Lung (tissue), 12 donors: ENCODE data around the gene VASH1. TPM values are rescaled to one million over a fixed set of nuclear protein-coding genes. Genes with fewer than 3 reads are reported as not detected.

Source experiments
- ATAC-seq: fragments of 200-7000 bp; cut with Tn5 transposase; one replicate; pipeline ENCODE4 v1.9.1; 2020; ENCODE audit warnings: moderate number of reproducible peaks; ENCODE audit not compliant: insufficient read depth, low FRiP score
- DNase-seq, 3 donors: peaks; one replicate each; pipeline ENCODE4 v3.0.0-alpha.2; 2013 to 2017
- H3K27ac ChIP-seq, 2 donors: one replicate each; pipeline ENCODE4 v1.5.1; 2013; ENCODE audit warnings: mild to moderate bottlenecking in 2 of 2, moderate library complexity in 2 of 2, control low read depth in 1 of 2, inconsistent platforms in 1 of 2, low read depth in 1 of 2, low read length in 1 of 2
- H3K27me3 ChIP-seq, 3 donors: one replicate each; pipeline ENCODE4 v1.5.1; 2013; ENCODE audit warnings: low read length in 2 of 3; ENCODE audit not compliant: control insufficient read depth in 3 of 3, insufficient read depth in 3 of 3
- H3K36me3 ChIP-seq, 4 donors: one replicate each; pipeline ENCODE4 v1.5.1; 2013; ENCODE audit warnings: low read length in 4 of 4, mild to moderate bottlenecking in 1 of 4, moderate library complexity in 1 of 4; ENCODE audit not compliant: control insufficient read depth in 4 of 4, insufficient read depth in 4 of 4
- H3K4me1 ChIP-seq, 5 donors: one replicate each; pipeline ENCODE4 v1.5.1; 2013; ENCODE audit warnings: low read length in 5 of 5, mild to moderate bottlenecking in 2 of 5, moderate library complexity in 1 of 5; ENCODE audit not compliant: control insufficient read depth in 5 of 5, insufficient read depth in 5 of 5
- H3K4me3 ChIP-seq: one replicate; pipeline ENCODE4 v1.5.1; 2013; ENCODE audit warnings: mild to moderate bottlenecking, control low read depth, moderate library complexity
- H3K9ac ChIP-seq, 2 donors: one replicate each; pipeline ENCODE4 v1.5.1; 2013; ENCODE audit warnings: low read length in 2 of 2, control low read depth in 1 of 2; ENCODE audit not compliant: insufficient read depth in 1 of 2
- H3K9me3 ChIP-seq, 4 donors: one replicate each; pipeline ENCODE4 v1.5.1; 2013; ENCODE audit warnings: low read length in 3 of 4, mild to moderate bottlenecking in 1 of 4, moderate library complexity in 1 of 4; ENCODE audit not compliant: control insufficient read depth in 4 of 4, insufficient read depth in 3 of 4
- WGBS, 2 donors: extraction: QIAGEN DNeasy Blood & Tissue Kit; methylation state at CpG; one replicate each; pipeline ENCODE4 v1.1.7; 2013; 5-methylcytosine and 5-hydroxymethylcytosine counted together
- polyA plus RNA-seq, 2 donors: library from polyadenylated mRNA; stranded (reverse); fragments of 200-250 nt; gene quantifications; one replicate each; pipeline ENCODE4 v1.2.1, GENCODE V29; 2013
- total RNA-seq, 2 donors: library from RNA; depleted of rRNA in 1 of 2; stranded (reverse); fragments of >200 nt in 1 of 2; gene quantifications; one replicate each; pipeline ENCODE4 v1.2.1, GENCODE V29; 2014 to 2021
- TF ChIP-seq, protein P1 (sequence below): IDR thresholded peaks from 2 replicates; pipeline ENCODE4 v1.5.1; 2012; ENCODE audit warnings: mild to moderate bottlenecking; ENCODE audit errors: control extremely low read depth, extremely low read depth
- donor health status: control.
- donor health status: control.
- donor health status: Bipolar disorder and iron deficiency.
- donor health status: healthy.
- donor health status: DM: yes; HTN: yes; CAD: no.

The VASH1 gene
- total and polyA plus RNA-seq, 4 donors = 10.5 to 25.4 (median 18.0) TPM

DNA sequence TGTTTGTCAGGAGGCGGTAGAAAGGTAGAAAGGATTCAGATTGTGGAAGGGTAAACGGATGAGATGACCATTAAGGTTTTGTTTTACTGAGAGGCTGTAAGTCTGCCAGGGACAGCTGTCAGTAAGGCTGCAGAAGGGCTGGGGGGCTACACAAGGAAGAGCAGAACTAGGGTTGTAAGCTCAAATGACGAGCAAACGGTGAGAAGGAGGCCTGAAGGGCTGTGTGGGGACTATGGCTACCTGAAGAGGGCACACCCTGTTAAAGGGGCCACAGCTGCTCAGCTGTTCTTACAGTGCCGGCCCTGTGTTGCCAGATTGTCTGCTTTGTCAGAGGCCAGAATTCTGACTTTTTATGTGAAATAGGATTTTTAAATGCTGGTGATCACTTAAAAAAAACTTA lies 19.1 kb downstream of the VASH1 start:
- 62 to 73% methylated on average over 5 of the region's 5 CpGs for WGBS, 2 donors
- H3K9ac ChIP-seq = no peak overlapping the region
- peaks cover 0 to 7% (median 0%) of the 10 kb centered on the region in 5 donors for H3K4me1 ChIP-seq
- TF ChIP-seq, protein P1, sequence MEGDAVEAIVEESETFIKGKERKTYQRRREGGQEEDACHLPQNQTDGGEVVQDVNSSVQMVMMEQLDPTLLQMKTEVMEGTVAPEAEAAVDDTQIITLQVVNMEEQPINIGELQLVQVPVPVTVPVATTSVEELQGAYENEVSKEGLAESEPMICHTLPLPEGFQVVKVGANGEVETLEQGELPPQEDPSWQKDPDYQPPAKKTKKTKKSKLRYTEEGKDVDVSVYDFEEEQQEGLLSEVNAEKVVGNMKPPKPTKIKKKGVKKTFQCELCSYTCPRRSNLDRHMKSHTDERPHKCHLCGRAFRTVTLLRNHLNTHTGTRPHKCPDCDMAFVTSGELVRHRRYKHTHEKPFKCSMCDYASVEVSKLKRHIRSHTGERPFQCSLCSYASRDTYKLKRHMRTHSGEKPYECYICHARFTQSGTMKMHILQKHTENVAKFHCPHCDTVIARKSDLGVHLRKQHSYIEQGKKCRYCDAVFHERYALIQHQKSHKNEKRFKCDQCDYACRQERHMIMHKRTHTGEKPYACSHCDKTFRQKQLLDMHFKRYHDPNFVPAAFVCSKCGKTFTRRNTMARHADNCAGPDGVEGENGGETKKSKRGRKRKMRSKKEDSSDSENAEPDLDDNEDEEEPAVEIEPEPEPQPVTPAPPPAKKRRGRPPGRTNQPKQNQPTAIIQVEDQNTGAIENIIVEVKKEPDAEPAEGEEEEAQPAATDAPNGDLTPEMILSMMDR = no peak
- no peak for ATAC-seq
- peaks cover 0 to 25% (median 3%) of the 10 kb centered on the region in 4 donors for H3K36me3 ChIP-seq
- no peaks in the 10 kb centered on the region for H3K9me3 ChIP-seq
- H3K27ac ChIP-seq = peak overlapping the region in 1 of 2 donors; percentile 15
- DNase-seq = no peak
- H3K4me3 ChIP-seq = no peak overlapping the region
- no peaks in the 10 kb centered on the region for H3K27me3 ChIP-seq

- DNase-seq = no peak
- H3K27me3 ChIP-seq = no peaks in the 10 kb centered on the region
- H3K27ac ChIP-seq = no peak overlapping the region
- no peak overlapping the region for H3K4me3 ChIP-seq
- 77 to 89% methylated on average over 11 of the region's 11 CpGs for WGBS, 2 donors
- H3K9me3 ChIP-seq = no peaks in the 10 kb centered on the region
- ATAC-seq = no peak
- TF ChIP-seq, protein P1 = no peak
- H3K4me1 ChIP-seq = peaks cover 0 to 7% (median 0%) of the 10 kb centered on the region in 5 donors
- H3K9ac ChIP-seq = no peak overlapping the region
- H3K36me3 ChIP-seq = peaks cover 0 to 25% (median 3%) of the 10 kb centered on the region in 4 donors
These were observed 19.8 kb downstream of the VASH1 start for GRCh38 chr14:76780875-76781647.

- H3K4me3 ChIP-seq = no peak overlapping the region
- H3K36me3 ChIP-seq = peaks cover 0 to 29% (median 5%) of the 10 kb centered on the region in 4 donors
- no peak for DNase-seq
- 87 to 97% methylated on average over 2 of the region's 2 CpGs for WGBS, 2 donors
- peak overlapping the region in 1 of 2 donors; percentile 10 for H3K27ac ChIP-seq
- peaks cover 0 to 5% (median 0%) of the 10 kb centered on the region in 5 donors for H3K4me1 ChIP-seq
- TF ChIP-seq, protein P1 = no peak
- H3K9ac ChIP-seq = no peak overlapping the region
- H3K9me3 ChIP-seq = no peaks in the 10 kb centered on the region
- ATAC-seq = no peak
- H3K27me3 ChIP-seq = no peaks in the 10 kb centered on the region
These were observed 20.4 kb downstream of the VASH1 start for GRCh38 chr14:76781648-76782051.
